ENCODE results near the gene RFC5. TPM values are rescaled to one million over a fixed set of nuclear protein-coding genes. Genes with fewer than 3 reads are reported as not detected.

The RFC5 gene
- total and polyA plus RNA-seq, 4 donors = 5.4 to 26.4 (median 6.7) TPM

- TF ChIP-seq GABPA (IDR thresholded peaks at IDR 0.05 in 1 of 2, conservative IDR thresholded peaks at IDR 0.05 in 1 of 2) (no peak), HNF4G (IDR thresholded peaks at IDR 0.05) (no peak), SP1 (IDR thresholded peaks at IDR 0.05) (peak; percentile 44), JUND (IDR thresholded peaks at IDR 0.05) (no peak), RAD21 (IDR thresholded peaks at IDR 0.05) (peak in 1 of 2 donors; percentile 11), CTCF (IDR thresholded peaks at IDR 0.05; ENCODE audit: low read depth, low read length, missing input control) (peak; percentile 10), ZBTB33 (IDR thresholded peaks at IDR 0.05) (no peak), REST (IDR thresholded peaks at IDR 0.05) (peak; percentile 26), HNF4A (conservative IDR thresholded peaks at IDR 0.05) (peak; percentile 73 to 82), FOXA2 (IDR thresholded peaks at IDR 0.05) (peak; percentile 41), EGR1 (IDR thresholded peaks at IDR 0.05; ENCODE audit: low read depth in 2 of 2) (no peak), RXRA (IDR thresholded peaks at IDR 0.05) (peak; percentile 78 to 89), TAF1 (conservative IDR thresholded peaks at IDR 0.05) (no peak), YY1 (IDR thresholded peaks at IDR 0.05) (peak; percentile 11), NR2F2 (IDR thresholded peaks at IDR 0.05) (no peak), FOXA1 (IDR thresholded peaks at IDR 0.05) (peak; percentile 41), MAX (IDR thresholded peaks at IDR 0.05) (no peak), ATF3 (IDR thresholded peaks at IDR 0.05) (no peak)
- H3K27ac ChIP-seq (ENCODE audit: low read depth in 1 of 2, low read length in 2 of 2) = peak overlapping the region; percentile 29 to 44
- peaks cover 19 to 65% (median 51%) of the 10 kb centered on the region in 4 donors for H3K4me1 ChIP-seq (ENCODE audit: control insufficient read depth in 4 of 4, insufficient read depth in 4 of 4, low read length in 3 of 4)
- H3K4me3 ChIP-seq (ENCODE audit: low read depth in 1 of 3, low read length in 3 of 3) = no peak overlapping the region
- no peak for DNase-seq (ENCODE audit: low spot score)
- WGBS = 25% methylated on average over 13 of the region's 13 CpGs
- peaks cover 0 to 3% (median under 1%) of the 10 kb centered on the region in 4 donors for H3K36me3 ChIP-seq (ENCODE audit: control insufficient read depth in 4 of 4, insufficient read depth in 3 of 4, low read depth in 1 of 4, low read length in 3 of 4)
- H3K27me3 ChIP-seq (ENCODE audit: control insufficient read depth in 4 of 4, insufficient read depth in 4 of 4, low read length in 3 of 4) = no peaks in the 10 kb centered on the region
- H3K9me3 ChIP-seq (ENCODE audit: control insufficient read depth in 4 of 4, low read length in 3 of 4) = no peaks in the 10 kb centered on the region
- no peak overlapping the region for H3K9ac ChIP-seq (ENCODE audit: low read depth in 1 of 2, low read length in 2 of 2)
Measured at GRCh38 chr12:118055865-118056773, 39.6 kb downstream of the RFC5 start.
